A673 (cell line): Measurements from ENCODE around the gene ATP13A4.

ENCODE experiments used
- CTCF ChIP-seq: fragments of 300-800, 200-600 bp; sonication (generic); conservative IDR thresholded peaks from 2 replicates; pipeline ENCODE4 v1.5.1; 2017; ENCODE audit warnings: low read depth, mild to moderate bottlenecking, antibody characterized with exemption, low read length, moderate library complexity, mixed read lengths
- EZH2 ChIP-seq: fragments of 200-600 bp; sonication (generic); IDR thresholded peaks from 2 replicates; pipeline ENCODE4 v1.6.1; 2017; ENCODE audit warnings: borderline replicate concordance, low read depth, mild to moderate bottlenecking, mixed read lengths, antibody characterized with exemption, low read length; ENCODE audit not compliant: poor library complexity, severe bottlenecking

- TF ChIP-seq CTCF (no peak), EZH2 (no peak)
Measured at GRCh38 chr3:193599393-193599792, 44.7 kb upstream of the ATP13A4 start.
